ENCODE results near the gene LOXHD1. TPM values are rescaled to one million over a fixed set of nuclear protein-coding genes. Genes with fewer than 3 reads are reported as not detected.

The LOXHD1 gene
- total and polyA plus RNA-seq, 2 experiments from 2014 or later: 0.21 TPM; not detected in 1

GRCh38 chr18:46452820-46453219 lies 204.2 kb downstream of the LOXHD1 start:
- Histone ChIP-seq H3K36me3 (peaks cover 13% of the 10 kb centered on the region), H3K4me3 (no peak overlapping the region), H3K27ac (no peak overlapping the region), H3K9me3 (ENCODE audit: low read depth) (no peaks in the 10 kb centered on the region), H3K4me1 (ENCODE audit: low read depth) (no peaks in the 10 kb centered on the region), H3K27me3 (no peaks in the 10 kb centered on the region)
- no peak for TF ChIP-seq CTCF (IDR thresholded peaks at IDR 0.05; ENCODE audit: low read depth, low read length)
- no peak for DNase-seq (ENCODE audit: low read depth in 1 of 2, low spot score in 1 of 2)

- Histone ChIP-seq H3K27me3 (no peaks in the 10 kb centered on the region), H3K27ac (no peak overlapping the region), H3K9me3 (ENCODE audit: low read depth) (no peaks in the 10 kb centered on the region), H3K36me3 (peaks cover 10% of the 10 kb centered on the region), H3K4me1 (ENCODE audit: low read depth) (no peaks in the 10 kb centered on the region), H3K4me3 (no peak overlapping the region)
- DNase-seq (ENCODE audit: low read depth in 1 of 2, low spot score in 1 of 2): no peak
- no peak for TF ChIP-seq CTCF (IDR thresholded peaks at IDR 0.05; ENCODE audit: low read depth, low read length)
Measured at GRCh38 chr18:46449499-46449898, 207.5 kb downstream of the LOXHD1 start.

GRCh38 chr18:46449033-46449432 lies 208.0 kb downstream of the LOXHD1 start:
- Histone ChIP-seq H3K36me3 (peaks cover 10% of the 10 kb centered on the region), H3K9me3 (ENCODE audit: low read depth) (no peaks in the 10 kb centered on the region), H3K4me1 (ENCODE audit: low read depth) (no peaks in the 10 kb centered on the region), H3K27ac (no peak overlapping the region), H3K4me3 (no peak overlapping the region), H3K27me3 (no peaks in the 10 kb centered on the region)
- TF ChIP-seq CTCF (IDR thresholded peaks at IDR 0.05; ENCODE audit: low read depth, low read length): no peak
- DNase-seq (ENCODE audit: low read depth in 1 of 2, low spot score in 1 of 2): no peak

GRCh38 chr18:46448347-46448746 lies 208.7 kb downstream of the LOXHD1 start:
- H3K9me3 ChIP-seq (ENCODE audit: low read depth): no peaks in the 10 kb centered on the region
- TF ChIP-seq CTCF (IDR thresholded peaks at IDR 0.05; ENCODE audit: low read depth, low read length): no peak

GRCh38 chr18:46447792-46448191 lies 209.2 kb downstream of the LOXHD1 start:
- no peaks in the 10 kb centered on the region for H3K9me3 ChIP-seq (ENCODE audit: low read depth)
- no peak for DNase-seq (ENCODE audit: low read depth in 1 of 2, low spot score in 1 of 2)
- peaks cover 10% of the 10 kb centered on the region for H3K36me3 ChIP-seq
- H3K4me1 ChIP-seq (ENCODE audit: low read depth): no peaks in the 10 kb centered on the region
- no peaks in the 10 kb centered on the region for H3K27me3 ChIP-seq
- H3K4me3 ChIP-seq: no peak overlapping the region
- TF ChIP-seq CTCF (IDR thresholded peaks at IDR 0.05; ENCODE audit: low read depth, low read length): no peak
- H3K27ac ChIP-seq: no peak overlapping the region

More at GRCh38 chr18:46448347-46448746, 208.7 kb downstream of the LOXHD1 start:
- H3K36me3 ChIP-seq: peaks cover 10% of the 10 kb centered on the region
- H3K4me3 ChIP-seq: no peak overlapping the region
- H3K27ac ChIP-seq: no peak overlapping the region
- no peaks in the 10 kb centered on the region for H3K27me3 ChIP-seq
- no peaks in the 10 kb centered on the region for H3K4me1 ChIP-seq (ENCODE audit: low read depth)
- DNase-seq (ENCODE audit: low read depth in 1 of 2, low spot score in 1 of 2): no peak

DNA sequence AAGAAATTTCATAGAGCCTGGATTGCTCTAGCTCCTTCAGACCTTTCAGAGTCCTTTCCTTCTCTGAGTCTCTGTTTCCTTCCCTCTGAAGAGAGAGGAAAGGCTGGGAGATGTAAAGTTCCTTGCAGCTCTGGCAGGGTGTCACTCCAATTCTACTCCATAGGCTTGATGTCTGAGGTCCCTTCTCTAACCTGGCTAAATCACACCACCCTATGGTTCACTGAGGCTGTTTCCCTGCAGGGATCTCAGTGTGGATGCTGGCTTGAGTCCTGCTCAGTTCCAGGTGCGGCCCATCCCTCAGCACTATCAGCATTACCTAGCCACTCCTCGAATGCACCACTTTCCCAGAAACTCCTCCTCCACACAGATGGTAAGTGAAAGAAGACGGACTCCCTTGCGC lies 209.7 kb downstream of the LOXHD1 start:
- H3K36me3 ChIP-seq: peaks cover 10% of the 10 kb centered on the region
- no peak overlapping the region for H3K4me3 ChIP-seq
- H3K9me3 ChIP-seq (ENCODE audit: low read depth): no peaks in the 10 kb centered on the region
- no peaks in the 10 kb centered on the region for H3K4me1 ChIP-seq (ENCODE audit: low read depth)
- no peak for TF ChIP-seq CTCF (IDR thresholded peaks at IDR 0.05; ENCODE audit: low read depth, low read length)
- no peaks in the 10 kb centered on the region for H3K27me3 ChIP-seq
- H3K27ac ChIP-seq: no peak overlapping the region
- no peak for DNase-seq (ENCODE audit: low read depth in 1 of 2, low spot score in 1 of 2)
